Stimulated activated CD8-positive, alpha-beta memory T cell treated with anti-CD3 and anti-CD28 coated beads, Interleukin-7, amount 100 ng/mL, for 4 hours (primary cell): ENCODE measurements around the gene PRKCE.

Experiments
- DNase-seq, 2 donors: peaks; one replicate each; pipeline ENCODE4 v3.0.0-alpha.2; 2020; ENCODE audit warnings: low read depth in 2 of 2

The PRKCE gene

GRCh38 chr2:45631955-45632354 lies 19.5 kb upstream of the PRKCE start:
- DNase-seq, result no peak

- DNase-seq, result no peak
Measured at GRCh38 chr2:45634223-45634622, 17.3 kb upstream of the PRKCE start.

- DNase-seq, result no peak
Measured at GRCh38 chr2:45636008-45636407, 15.5 kb upstream of the PRKCE start.

- no peak for DNase-seq
Measured at GRCh38 chr2:45637440-45637839, 14.0 kb upstream of the PRKCE start.

- DNase-seq, result no peak
Measured at GRCh38 chr2:45640576-45640975, 10.9 kb upstream of the PRKCE start.

- no peak for DNase-seq
Measured at GRCh38 chr2:45643095-45643494, 8.4 kb upstream of the PRKCE start.

- peak in 1 of 2 donors; percentile 61 for DNase-seq
Measured at GRCh38 chr2:45643543-45644542, 7.6 kb upstream of the PRKCE start.

- DNase-seq, result no peak
Measured at GRCh38 chr2:45646289-45646688, 5.2 kb upstream of the PRKCE start.

GRCh38 chr2:45647356-45647755 lies 4.1 kb upstream of the PRKCE start:
- DNase-seq, result no peak

- DNase-seq, result no peak
Measured at GRCh38 chr2:45647986-45648520, 3.4 kb upstream of the PRKCE start.

- no peak for DNase-seq
Measured at GRCh38 chr2:45648636-45649035, 2.8 kb upstream of the PRKCE start.

GRCh38 chr2:45649462-45649857 lies 2.0 kb upstream of the PRKCE start:
- DNase-seq, result no peak

- peak in 1 of 2 donors; percentile 30 for DNase-seq
Measured at GRCh38 chr2:45649858-45650811, 1.3 kb upstream of the PRKCE start.

- DNase-seq, result peak; percentile 88 to 91
Measured at GRCh38 chr2:45650851-45651414, 542 bp upstream of the PRKCE start.

- peak in 1 of 2 donors; percentile 5 for DNase-seq
Measured at GRCh38 chr2:45652090-45653031, 886 bp downstream of the PRKCE start.

- no peak for DNase-seq
Measured at GRCh38 chr2:45653122-45653913, 1.8 kb downstream of the PRKCE start.

- DNase-seq, result no peak
Measured at GRCh38 chr2:45654250-45654649, 2.8 kb downstream of the PRKCE start.

GRCh38 chr2:45661828-45662227 lies 10.4 kb downstream of the PRKCE start:
- DNase-seq, result no peak

GRCh38 chr2:45664635-45665261 lies 13.3 kb downstream of the PRKCE start:
- DNase-seq, result no peak
